Large intestine (tissue), 3 donors: ENCODE measurements around the gene C5orf34. TPM values are rescaled to one million over a fixed set of nuclear protein-coding genes. Genes with fewer than 3 reads are reported as not detected.
"Not testable (repeated sequence)": the region's sequence is repeated elsewhere in the genome, so short reads cannot be mapped to it uniquely, and the experiment has no call there.

Experiments
- DNase-seq, 2 donors: peaks; one replicate each; pipeline versions ENCODE4 v3.0.0 to v3.0.0-alpha.2; 2013
- H3K27ac ChIP-seq: one replicate; pipeline ENCODE4 v1.5.1; 2013; ENCODE audit warnings: low read length
- H3K27me3 ChIP-seq: 2 replicates; pipeline ENCODE4 v1.6.1; 2013; ENCODE audit warnings: low read length; ENCODE audit not compliant: control insufficient read depth, insufficient read depth
- H3K36me3 ChIP-seq: 2 replicates; pipeline ENCODE4 v1.6.1; 2013; ENCODE audit warnings: low read length; ENCODE audit not compliant: control insufficient read depth, insufficient read depth
- H3K4me1 ChIP-seq: one replicate; pipeline ENCODE4 v1.6.1; 2013; ENCODE audit warnings: low read length; ENCODE audit not compliant: control insufficient read depth, insufficient read depth
- H3K4me3 ChIP-seq: one replicate; pipeline ENCODE4 v1.5.1; 2013; ENCODE audit warnings: low read length
- H3K9me3 ChIP-seq: one replicate; pipeline ENCODE4 v1.6.1; 2013; ENCODE audit warnings: mild to moderate bottlenecking, low read depth, low read length, moderate library complexity; ENCODE audit not compliant: control insufficient read depth
- WGBS: methylation state at CpG from one replicate; pipeline ENCODE4 v1.1.5; 2013; ENCODE audit warnings: low lambda C conversion rate; ENCODE audit not compliant: insufficient coverage; 5-methylcytosine and 5-hydroxymethylcytosine counted together
- polyA plus RNA-seq: library from polyadenylated mRNA; unstranded; fragments of 120-200 nt; gene quantifications from one replicate; pipeline ENCODE4 v1.2.1, GENCODE V29; 2013

The C5orf34 gene
- polyA plus RNA-seq, 1 donor: 3.0 TPM

GRCh38 chr5:43520615-43521014 is 5.7 kb upstream of the C5orf34 start:
- peaks cover 4% of the 10 kb centered on the region for H3K4me1 ChIP-seq
- no peak for DNase-seq
- H3K36me3 ChIP-seq: peaks cover 8% of the 10 kb centered on the region
- H3K9me3 ChIP-seq: no peaks in the 10 kb centered on the region
- H3K27me3 ChIP-seq: no peaks in the 10 kb centered on the region
- H3K27ac ChIP-seq: no peak overlapping the region
- 78% methylated on average over 1 of the region's 1 CpG for WGBS
- H3K4me3 ChIP-seq: no peak overlapping the region

GRCh38 chr5:43515678-43516048 is 715 bp upstream of the C5orf34 start:
- DNase-seq: peak in 1 of 2 donors; percentile 60
- Histone ChIP-seq H3K27me3 (no peaks in the 10 kb centered on the region), H3K36me3 (no peaks in the 10 kb centered on the region), H3K9me3 (peaks cover 4% of the 10 kb centered on the region), H3K4me1 (peaks cover 5% of the 10 kb centered on the region), H3K27ac (peak overlapping the region; percentile 82), H3K4me3 (peak overlapping the region; percentile 52)
- no CpG with 5 or more reads among the region's 1 CpG for WGBS

GRCh38 chr5:43514471-43514815 is 505 bp downstream of the C5orf34 start:
- 0% methylated on average over 2 of the region's 6 CpGs for WGBS
- H3K9me3 ChIP-seq: peaks cover 4% of the 10 kb centered on the region
- H3K27me3 ChIP-seq: no peaks in the 10 kb centered on the region
- no peak for DNase-seq
- peaks cover 5% of the 10 kb centered on the region for H3K4me1 ChIP-seq
- H3K27ac ChIP-seq: peak overlapping the region; percentile 82
- H3K4me3 ChIP-seq: peak overlapping the region; percentile 52
- H3K36me3 ChIP-seq: no peaks in the 10 kb centered on the region

- peak overlapping the region; percentile 52 for H3K4me3 ChIP-seq
- DNase-seq: peak in 1 of 2 donors; percentile 11
- no peaks in the 10 kb centered on the region for H3K36me3 ChIP-seq
- H3K4me1 ChIP-seq: peaks cover 5% of the 10 kb centered on the region
- WGBS: 8% methylated on average over 2 of the region's 4 CpGs
- H3K27ac ChIP-seq: no peak overlapping the region
- no peaks in the 10 kb centered on the region for H3K27me3 ChIP-seq
- peaks cover 4% of the 10 kb centered on the region for H3K9me3 ChIP-seq
Observed at GRCh38 chr5:43514025-43514424, 923 bp downstream of the C5orf34 start.

- not testable (repeated sequence) for H3K36me3 ChIP-seq, H3K9me3 ChIP-seq, H3K27ac ChIP-seq, H3K27me3 ChIP-seq, H3K4me3 ChIP-seq, H3K4me1 ChIP-seq, DNase-seq
- WGBS: no CpG with 5 or more reads among the region's 36 CpGs
Observed at GRCh38 chr5:43511062-43511461, 3.9 kb downstream of the C5orf34 start.

- WGBS: 100% methylated on average over 1 of the region's 2 CpGs
- Histone ChIP-seq H3K9me3 (no peaks in the 10 kb centered on the region), H3K36me3 (no peaks in the 10 kb centered on the region), H3K27me3 (no peaks in the 10 kb centered on the region), H3K27ac (no peak overlapping the region), H3K4me1 (no peaks in the 10 kb centered on the region), H3K4me3 (no peak overlapping the region)
- DNase-seq: no peak
Observed at GRCh38 chr5:43498581-43498980, 16.4 kb downstream of the C5orf34 start.

GRCh38 chr5:43497311-43498104 is 17.4 kb downstream of the C5orf34 start:
- Histone ChIP-seq H3K36me3 (no peaks in the 10 kb centered on the region), H3K4me3 (no peak overlapping the region), H3K4me1 (no peaks in the 10 kb centered on the region), H3K27ac (no peak overlapping the region), H3K9me3 (no peaks in the 10 kb centered on the region), H3K27me3 (no peaks in the 10 kb centered on the region)
- 94% methylated on average over 3 of the region's 5 CpGs for WGBS
- no peak for DNase-seq

GRCh38 chr5:43491326-43491725 is 23.6 kb downstream of the C5orf34 start:
- Histone ChIP-seq H3K9me3 (no peaks in the 10 kb centered on the region), H3K36me3 (no peaks in the 10 kb centered on the region), H3K4me3 (no peak overlapping the region), H3K27me3 (no peaks in the 10 kb centered on the region), H3K4me1 (no peaks in the 10 kb centered on the region), H3K27ac (no peak overlapping the region)
- no peak for DNase-seq
- WGBS: no CpG with 5 or more reads among the region's 1 CpG

- H3K9me3 ChIP-seq: no peaks in the 10 kb centered on the region
- H3K4me3 ChIP-seq: no peak overlapping the region
- H3K27ac ChIP-seq: no peak overlapping the region
- peaks cover 7% of the 10 kb centered on the region for H3K4me1 ChIP-seq
- DNase-seq: no peak
- no peaks in the 10 kb centered on the region for H3K27me3 ChIP-seq
- no peaks in the 10 kb centered on the region for H3K36me3 ChIP-seq
- 94% methylated on average over 2 of the region's 3 CpGs for WGBS
Observed at GRCh38 chr5:43486353-43486752, 28.6 kb downstream of the C5orf34 start.

- no peaks in the 10 kb centered on the region for H3K36me3 ChIP-seq
- no CpG with 5 or more reads among the region's 2 CpGs for WGBS
- DNase-seq: peak in 1 of 2 donors; percentile 27
- H3K27ac ChIP-seq: no peak overlapping the region
- H3K4me3 ChIP-seq: no peak overlapping the region
- H3K4me1 ChIP-seq: peaks cover 7% of the 10 kb centered on the region
- H3K27me3 ChIP-seq: no peaks in the 10 kb centered on the region
- H3K9me3 ChIP-seq: no peaks in the 10 kb centered on the region
Observed at GRCh38 chr5:43485406-43485805, 29.5 kb downstream of the C5orf34 start.
